Smooth muscle cell (in vitro differentiated cells): ENCODE results near the gene M6PR. TPM values are rescaled to one million over a fixed set of nuclear protein-coding genes. Genes with fewer than 3 reads are reported as not detected.
A peak's percentile ranks its signal among the peaks of the same experiment; 100 is the strongest.
"Not testable (repeated sequence)": the region's sequence is repeated elsewhere in the genome, so short reads cannot be mapped to it uniquely, and the experiment has no call there.

ENCODE experiments used
- DNase-seq: peaks from one replicate; lab custom pipeline; 2025; ENCODE audit not compliant: unreplicated experiment; lab: John Stamatoyannopoulos, UW
- H2AFZ ChIP-seq: fragments of 200-600 bp; sonication (generic); 2 replicates; pipeline ENCODE4 v1.6.0; 2016; ENCODE audit warnings: antibody characterized with exemption, low read depth, mild to moderate bottlenecking
- H3F3A ChIP-seq: fragments of 200-600 bp; sonication (generic); 2 replicates; pipeline ENCODE4 v1.6.0; 2017; ENCODE audit warnings: antibody characterized with exemption, low read depth
- H3K27ac ChIP-seq: fragments of 200-600 bp; sonication (generic); 2 replicates; pipeline ENCODE4 v1.5.1; 2016; ENCODE audit warnings: low read depth, mild to moderate bottlenecking
- H3K27me3 ChIP-seq: fragments of 200-600 bp; sonication (generic); 2 replicates; pipeline ENCODE4 v1.6.1; 2016; ENCODE audit warnings: low read depth, mild to moderate bottlenecking
- H3K36me3 ChIP-seq: fragments of 200-600 bp; sonication (generic); 2 replicates; pipeline ENCODE4 v1.5.1; 2016; ENCODE audit warnings: low read depth
- H3K4me1 ChIP-seq: fragments of 200-600 bp; sonication (generic); 2 replicates; pipeline ENCODE4 v1.5.1; 2016; ENCODE audit warnings: low read depth
- H3K4me2 ChIP-seq: fragments of 200-600 bp; sonication (generic); 2 replicates; pipeline ENCODE4 v1.6.0; 2016; ENCODE audit warnings: mild to moderate bottlenecking
- H3K4me3 ChIP-seq: fragments of 200-600 bp; sonication (generic); 2 replicates; pipeline ENCODE4 v1.5.1; 2016; ENCODE audit warnings: mild to moderate bottlenecking
- H3K79me2 ChIP-seq: fragments of 200-600 bp; sonication (generic); 2 replicates; pipeline ENCODE4 v1.6.0; 2016; ENCODE audit warnings: low read depth, mild to moderate bottlenecking
- H3K9ac ChIP-seq: fragments of 200-600 bp; sonication (generic); 2 replicates; pipeline ENCODE4 v1.6.0; 2016; ENCODE audit warnings: low read depth
- H3K9me3 ChIP-seq: fragments of 200-600 bp; sonication (generic); replicated peaks from 2 replicates; pipeline ENCODE4 v1.5.1; 2016; ENCODE audit warnings: low read depth
- H4K20me1 ChIP-seq: fragments of 200-600 bp; sonication (generic); 2 replicates; pipeline ENCODE4 v1.6.0; 2016; ENCODE audit warnings: low read depth
- WGBS: methylation state at CpG from one replicate; pipeline ENCODE4 v1.1.7; 2016; ENCODE audit warnings: low lambda C conversion rate; 5-methylcytosine and 5-hydroxymethylcytosine counted together
- polyA plus RNA-seq: library from polyadenylated mRNA; unstranded; fragments of >200 nt; fragmentation: Nextera tagmentation; extraction: Ambion mirVana; gene quantifications from 2 replicates; pipeline ENCODE4 v1.2.1, GENCODE V29; 2016
- total RNA-seq: library from RNA; depleted of rRNA; stranded (reverse); fragments of >200 nt; gene quantifications from 2 replicates; pipeline ENCODE4 v1.2.3, GENCODE V29; 2014
- TF ChIP-seq, protein P1 (sequence below): fragments of 200-600 bp; sonication (generic); IDR thresholded peaks from 2 replicates; pipeline ENCODE4 v1.5.1; 2017; ENCODE audit warnings: borderline replicate concordance, mild to moderate bottlenecking, antibody characterized with exemption; ENCODE audit not compliant: insufficient read depth, poor library complexity, severe bottlenecking

Gene M6PR
- total and polyA plus RNA-seq, 2 experiments from 2014 or later, result 49.8 to 106 TPM

DNA sequence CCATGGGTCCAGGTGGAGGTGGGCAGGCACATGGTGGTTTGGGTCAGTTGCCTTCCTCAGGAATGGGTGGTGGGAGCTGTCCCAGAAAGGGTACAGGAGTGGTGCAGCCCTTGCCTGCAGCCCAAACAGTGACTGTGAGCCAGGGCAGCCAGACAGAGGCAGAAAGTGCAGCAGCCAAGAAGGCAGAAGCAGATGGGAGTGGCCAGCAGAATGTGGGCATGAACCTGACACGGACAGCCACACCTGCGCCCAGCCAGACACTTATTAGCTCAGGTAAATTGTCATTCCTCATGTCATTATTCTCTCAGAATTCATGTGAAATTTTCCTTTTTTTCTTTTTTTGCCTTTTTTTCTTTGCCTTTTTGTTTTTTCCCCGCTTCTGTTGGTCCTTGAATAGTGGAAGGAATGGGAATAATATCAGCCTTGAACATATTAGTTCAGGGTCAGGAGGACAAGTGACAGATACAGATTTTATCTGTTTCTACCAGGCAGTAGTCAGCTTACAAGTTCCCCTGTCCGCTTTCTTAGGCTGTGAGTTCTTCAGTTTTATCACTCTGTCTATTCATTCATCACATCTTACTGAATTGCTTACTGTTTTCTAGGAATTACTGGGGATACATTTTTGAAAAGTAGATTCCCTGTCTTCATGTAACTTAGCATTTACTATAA, 18.7 kb downstream of the M6PR start:
- H3K9me3 ChIP-seq, H3K27ac ChIP-seq, H3K79me2 ChIP-seq, H3K27me3 ChIP-seq, H3K4me2 ChIP-seq, H4K20me1 ChIP-seq, H3K9ac ChIP-seq, H3K4me1 ChIP-seq, H3K36me3 ChIP-seq, H3K4me3 ChIP-seq, H3F3A ChIP-seq, DNase-seq, H2AFZ ChIP-seq: not testable (repeated sequence)
- 95% methylated on average over 4 of the region's 4 CpGs for WGBS

DNA sequence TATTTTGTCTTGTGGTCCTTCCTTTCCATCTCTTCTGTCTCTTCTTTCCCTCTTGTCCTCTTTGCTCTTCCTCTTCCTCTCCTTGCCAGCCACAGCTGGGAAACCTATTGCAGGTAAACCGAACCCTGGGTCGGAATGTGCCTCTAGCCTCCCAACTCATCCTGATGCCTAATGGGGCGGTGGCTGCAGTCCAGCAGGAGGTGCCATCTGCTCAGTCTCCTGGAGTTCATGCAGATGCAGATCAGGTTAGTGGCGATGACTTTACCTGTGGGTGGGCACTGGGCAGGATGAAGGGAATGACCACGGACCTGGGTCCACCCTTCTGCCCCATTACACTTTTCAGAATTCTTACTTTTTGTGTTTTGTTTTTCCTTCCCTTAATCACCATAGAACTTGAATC, 26.9 kb downstream of the M6PR start:
- no peak overlapping the region for H3K9ac ChIP-seq
- H3K4me3 ChIP-seq, result no peak overlapping the region
- DNase-seq, result no peak
- H3K79me2 ChIP-seq, result no peaks in the 10 kb centered on the region
- H3K4me1 ChIP-seq, result peaks cover 4% of the 10 kb centered on the region
- no peaks in the 10 kb centered on the region for H3F3A ChIP-seq
- H3K27ac ChIP-seq, result no peak overlapping the region
- no peaks in the 10 kb centered on the region for H4K20me1 ChIP-seq
- 97% methylated on average over 5 of the region's 5 CpGs for WGBS
- H3K27me3 ChIP-seq, result no peaks in the 10 kb centered on the region
- peaks cover 10% of the 10 kb centered on the region for H3K36me3 ChIP-seq
- no peaks in the 10 kb centered on the region for H3K9me3 ChIP-seq
- H2AFZ ChIP-seq, result no peak overlapping the region
- no peak overlapping the region for H3K4me2 ChIP-seq
- TF ChIP-seq, protein P1, sequence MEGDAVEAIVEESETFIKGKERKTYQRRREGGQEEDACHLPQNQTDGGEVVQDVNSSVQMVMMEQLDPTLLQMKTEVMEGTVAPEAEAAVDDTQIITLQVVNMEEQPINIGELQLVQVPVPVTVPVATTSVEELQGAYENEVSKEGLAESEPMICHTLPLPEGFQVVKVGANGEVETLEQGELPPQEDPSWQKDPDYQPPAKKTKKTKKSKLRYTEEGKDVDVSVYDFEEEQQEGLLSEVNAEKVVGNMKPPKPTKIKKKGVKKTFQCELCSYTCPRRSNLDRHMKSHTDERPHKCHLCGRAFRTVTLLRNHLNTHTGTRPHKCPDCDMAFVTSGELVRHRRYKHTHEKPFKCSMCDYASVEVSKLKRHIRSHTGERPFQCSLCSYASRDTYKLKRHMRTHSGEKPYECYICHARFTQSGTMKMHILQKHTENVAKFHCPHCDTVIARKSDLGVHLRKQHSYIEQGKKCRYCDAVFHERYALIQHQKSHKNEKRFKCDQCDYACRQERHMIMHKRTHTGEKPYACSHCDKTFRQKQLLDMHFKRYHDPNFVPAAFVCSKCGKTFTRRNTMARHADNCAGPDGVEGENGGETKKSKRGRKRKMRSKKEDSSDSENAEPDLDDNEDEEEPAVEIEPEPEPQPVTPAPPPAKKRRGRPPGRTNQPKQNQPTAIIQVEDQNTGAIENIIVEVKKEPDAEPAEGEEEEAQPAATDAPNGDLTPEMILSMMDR, result no peak

DNA sequence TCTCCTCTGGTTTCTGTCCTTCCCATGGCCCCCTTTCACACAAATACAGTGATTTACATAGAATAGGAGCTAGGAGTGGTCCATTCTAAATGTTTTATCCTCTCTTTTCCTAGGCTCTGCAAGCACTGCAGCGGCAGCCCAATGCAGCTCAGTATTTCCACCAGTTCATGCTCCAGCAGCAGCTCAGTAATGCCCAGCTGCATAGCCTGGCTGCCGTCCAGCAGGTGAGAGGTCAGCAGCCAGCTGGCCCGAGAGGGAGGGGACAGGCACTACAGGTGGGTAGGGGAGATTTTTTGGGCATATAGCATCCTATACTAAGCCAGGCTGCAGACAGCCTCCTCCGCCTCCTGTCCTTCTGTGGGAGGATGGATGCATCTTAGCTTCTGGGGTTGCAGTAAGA, 29.8 kb downstream of the M6PR start:
- not testable (repeated sequence) for H3K4me3 ChIP-seq, DNase-seq, H3K4me2 ChIP-seq, H4K20me1 ChIP-seq, H3K9ac ChIP-seq, H3F3A ChIP-seq, H2AFZ ChIP-seq, H3K9me3 ChIP-seq, H3K27ac ChIP-seq, H3K27me3 ChIP-seq, H3K36me3 ChIP-seq
- 98% methylated on average over 4 of the region's 4 CpGs for WGBS
- H3K79me2 ChIP-seq, result peaks cover 25% of the 10 kb centered on the region
- peaks cover 13% of the 10 kb centered on the region for H3K4me1 ChIP-seq

DNA sequence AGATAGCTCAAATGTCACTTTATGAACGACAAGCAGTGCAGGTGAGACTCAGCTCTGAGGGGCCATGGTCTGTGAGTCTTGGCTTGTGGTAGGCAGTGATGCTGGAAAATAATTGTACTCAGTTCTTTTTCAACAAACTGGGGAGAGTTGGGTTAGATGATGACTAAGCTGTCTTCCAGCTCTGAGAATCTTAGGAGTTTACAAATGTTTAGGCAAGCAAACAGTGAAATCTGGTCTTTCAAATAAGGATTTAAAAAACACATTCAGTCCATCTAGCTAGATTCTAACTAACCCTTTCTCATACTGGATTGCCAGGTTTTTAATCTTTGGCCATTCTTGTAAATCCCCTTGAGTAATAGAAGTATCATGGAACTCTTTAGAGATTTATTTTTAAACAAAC, 31.7 kb downstream of the M6PR start:
- peak overlapping the region; percentile 14 for H3K27ac ChIP-seq
- H3K9me3 ChIP-seq, result no peaks in the 10 kb centered on the region
- H3K4me1 ChIP-seq, result peaks cover 22% of the 10 kb centered on the region
- TF ChIP-seq, protein P1, result no peak
- peaks cover 6% of the 10 kb centered on the region for H3K36me3 ChIP-seq
- DNase-seq, result no peak
- peaks cover 25% of the 10 kb centered on the region for H3K79me2 ChIP-seq
- H3K27me3 ChIP-seq, result no peaks in the 10 kb centered on the region
- H3F3A ChIP-seq, result peaks cover 4% of the 10 kb centered on the region
- H3K4me3 ChIP-seq, result no peak overlapping the region
- no peak overlapping the region for H3K9ac ChIP-seq
- WGBS, result 71% methylated on average over 1 of the region's 1 CpG
- no peaks in the 10 kb centered on the region for H4K20me1 ChIP-seq
- H3K4me2 ChIP-seq, result peak overlapping the region; percentile 49
- no peak overlapping the region for H2AFZ ChIP-seq
